ENCODE measurements around the gene STX17. TPM values are rescaled to one million over a fixed set of nuclear protein-coding genes. Genes with fewer than 3 reads are reported as not detected.

Gene STX17
- total RNA-seq, 1 experiment from 2014 or later = 18.0 TPM

- no peak for DNase-seq (ENCODE audit: low read depth, low spot score)
- in situ Hi-C loops (cut with HindIII; ENCODE audit: low pct_unique_long_range_greater_than_20kb, low sequenced_read_pairs) = no loop called here
Measured at GRCh38 chr9:99894826-99895225, 11.6 kb upstream of the STX17 start.

- in situ Hi-C loops (cut with HindIII; ENCODE audit: low pct_unique_long_range_greater_than_20kb, low sequenced_read_pairs) = no loop called here
Measured at GRCh38 chr9:99895510-99895909, 10.9 kb upstream of the STX17 start.

GRCh38 chr9:99896119-99896518 lies 10.3 kb upstream of the STX17 start:
- in situ Hi-C loops (cut with HindIII; ENCODE audit: low pct_unique_long_range_greater_than_20kb, low sequenced_read_pairs) = no loop called here
- no peak for DNase-seq (ENCODE audit: low read depth, low spot score)

More at GRCh38 chr9:99895510-99895909, 10.9 kb upstream of the STX17 start:
- DNase-seq (ENCODE audit: low read depth, low spot score) = no peak

GRCh38 chr9:99903393-99903792 lies 3.1 kb upstream of the STX17 start:
- in situ Hi-C loops (cut with HindIII; ENCODE audit: low pct_unique_long_range_greater_than_20kb, low sequenced_read_pairs) = no loop called here
- no peak for DNase-seq (ENCODE audit: low read depth, low spot score)

GRCh38 chr9:99905833-99906402 lies 536 bp upstream of the STX17 start:
- DNase-seq (ENCODE audit: low read depth, low spot score) = no peak
- in situ Hi-C loops (cut with HindIII; ENCODE audit: low pct_unique_long_range_greater_than_20kb, low sequenced_read_pairs) = no loop called here

- no peak for DNase-seq (ENCODE audit: low read depth, low spot score)
- in situ Hi-C loops (cut with HindIII; ENCODE audit: low pct_unique_long_range_greater_than_20kb, low sequenced_read_pairs) = no loop called here
Measured at GRCh38 chr9:99907208-99907532, 716 bp downstream of the STX17 start.

GRCh38 chr9:99911600-99911999 lies 5.1 kb downstream of the STX17 start:
- in situ Hi-C loops (cut with HindIII; ENCODE audit: low pct_unique_long_range_greater_than_20kb, low sequenced_read_pairs) = loop anchor here (5.0 kb wide), 1 partner anchor 36 kb away; no protein-coding TSS in a partner anchor
- DNase-seq (ENCODE audit: low read depth, low spot score) = no peak

- in situ Hi-C loops (cut with HindIII; ENCODE audit: low pct_unique_long_range_greater_than_20kb, low sequenced_read_pairs) = no loop called here
- DNase-seq (ENCODE audit: low read depth, low spot score) = no peak
Measured at GRCh38 chr9:99916650-99917049, 10.2 kb downstream of the STX17 start.

GRCh38 chr9:99918134-99918533 lies 11.7 kb downstream of the STX17 start:
- in situ Hi-C loops (cut with HindIII; ENCODE audit: low pct_unique_long_range_greater_than_20kb, low sequenced_read_pairs) = no loop called here
- no peak for DNase-seq (ENCODE audit: low read depth, low spot score)

- no peak for DNase-seq (ENCODE audit: low read depth, low spot score)
- in situ Hi-C loops (cut with HindIII; ENCODE audit: low pct_unique_long_range_greater_than_20kb, low sequenced_read_pairs) = no loop called here
Measured at GRCh38 chr9:99919930-99920329, 13.5 kb downstream of the STX17 start.

GRCh38 chr9:99921875-99922710 lies 15.6 kb downstream of the STX17 start:
- in situ Hi-C loops (cut with HindIII; ENCODE audit: low pct_unique_long_range_greater_than_20kb, low sequenced_read_pairs) = no loop called here
- DNase-seq (ENCODE audit: low read depth, low spot score) = no peak

GRCh38 chr9:99922711-99923030 lies 16.2 kb downstream of the STX17 start:
- in situ Hi-C loops (cut with HindIII; ENCODE audit: low pct_unique_long_range_greater_than_20kb, low sequenced_read_pairs) = no loop called here
- no peak for DNase-seq (ENCODE audit: low read depth, low spot score)

GRCh38 chr9:99925541-99925940 lies 19.1 kb downstream of the STX17 start:
- no peak for DNase-seq (ENCODE audit: low read depth, low spot score)
- in situ Hi-C loops (cut with HindIII; ENCODE audit: low pct_unique_long_range_greater_than_20kb, low sequenced_read_pairs) = no loop called here

GRCh38 chr9:99929652-99930051 lies 23.2 kb downstream of the STX17 start:
- no peak for DNase-seq (ENCODE audit: low read depth, low spot score)
- in situ Hi-C loops (cut with HindIII; ENCODE audit: low pct_unique_long_range_greater_than_20kb, low sequenced_read_pairs) = no loop called here

- in situ Hi-C loops (cut with HindIII; ENCODE audit: low pct_unique_long_range_greater_than_20kb, low sequenced_read_pairs) = no loop called here
- DNase-seq (ENCODE audit: low read depth, low spot score) = no peak
Measured at GRCh38 chr9:99931155-99931840, 24.8 kb downstream of the STX17 start.

- DNase-seq (ENCODE audit: low read depth, low spot score) = no peak
- in situ Hi-C loops (cut with HindIII; ENCODE audit: low pct_unique_long_range_greater_than_20kb, low sequenced_read_pairs) = no loop called here
Measured at GRCh38 chr9:99936947-99937587, 30.6 kb downstream of the STX17 start.

- peak; percentile 46 for DNase-seq (ENCODE audit: low read depth, low spot score)
- in situ Hi-C loops (cut with HindIII; ENCODE audit: low pct_unique_long_range_greater_than_20kb, low sequenced_read_pairs) = loop anchor here (5.0 kb wide), 1 partner anchor 35 kb away; no protein-coding TSS in a partner anchor
Measured at GRCh38 chr9:99947395-99947794, 40.9 kb downstream of the STX17 start.

- no peak for DNase-seq (ENCODE audit: low read depth, low spot score)
- in situ Hi-C loops (cut with HindIII; ENCODE audit: low pct_unique_long_range_greater_than_20kb, low sequenced_read_pairs) = loop anchor here (5.0 kb wide), 1 partner anchor 36 kb away; no protein-coding TSS in a partner anchor
Measured at GRCh38 chr9:99948482-99948881, 42.0 kb downstream of the STX17 start.
